IPS DF 4.7 (cell line): ENCODE data around the gene NRXN3.
A peak's percentile ranks its signal among the peaks of the same experiment; 100 is the strongest.

Experiments used
- DNase-seq: peaks from one replicate; pipeline ENCODE4 v3.0.0-alpha.2; 2013; ENCODE audit warnings: low spot score; ENCODE audit errors: extremely low read depth

The NRXN3 gene

GRCh38 chr14:78576437-78577166 lies 406.4 kb downstream of the NRXN3 start:
- DNase-seq = no peak

GRCh38 chr14:78581229-78581628 lies 411.1 kb downstream of the NRXN3 start:
- no peak for DNase-seq

- DNase-seq = no peak
Measured at GRCh38 chr14:78586681-78587080, 416.5 kb downstream of the NRXN3 start.

GRCh38 chr14:78588906-78589305 lies 418.7 kb downstream of the NRXN3 start:
- DNase-seq = no peak

GRCh38 chr14:78592616-78593219 lies 422.5 kb downstream of the NRXN3 start:
- no peak for DNase-seq

GRCh38 chr14:78593949-78594348 lies 423.8 kb downstream of the NRXN3 start:
- no peak for DNase-seq

GRCh38 chr14:78595797-78596196 lies 425.6 kb downstream of the NRXN3 start:
- DNase-seq = peak; percentile 9

GRCh38 chr14:78598046-78598920 lies 428.1 kb downstream of the NRXN3 start:
- peak; percentile 66 for DNase-seq

- no peak for DNase-seq
Measured at GRCh38 chr14:78605025-78605762, 435.0 kb downstream of the NRXN3 start.

- DNase-seq = no peak
Measured at GRCh38 chr14:78605897-78606500, 435.8 kb downstream of the NRXN3 start.

GRCh38 chr14:78608998-78609787 lies 439.0 kb downstream of the NRXN3 start:
- DNase-seq = no peak

GRCh38 chr14:78610994-78611393 lies 440.8 kb downstream of the NRXN3 start:
- DNase-seq = no peak

GRCh38 chr14:78611796-78612571 lies 441.8 kb downstream of the NRXN3 start:
- DNase-seq = no peak

GRCh38 chr14:78612666-78613065 lies 442.5 kb downstream of the NRXN3 start:
- no peak for DNase-seq

- DNase-seq = no peak
Measured at GRCh38 chr14:78614593-78614992, 444.4 kb downstream of the NRXN3 start.

GRCh38 chr14:78617735-78618134 lies 447.6 kb downstream of the NRXN3 start:
- DNase-seq = no peak

GRCh38 chr14:78618368-78618767 lies 448.2 kb downstream of the NRXN3 start:
- DNase-seq = no peak

- no peak for DNase-seq
Measured at GRCh38 chr14:78627114-78627513, 456.9 kb downstream of the NRXN3 start.

- DNase-seq = no peak
Measured at GRCh38 chr14:78631551-78631950, 461.4 kb downstream of the NRXN3 start.
